ENCODE measurements around the gene PROM1. TPM values are rescaled to one million over a fixed set of nuclear protein-coding genes. Genes with fewer than 3 reads are reported as not detected.

Gene PROM1
- total and polyA plus RNA-seq, 4 donors, result 1.2 to 5.2 (median 3.7) TPM

- TF ChIP-seq RXRA (IDR thresholded peaks at IDR 0.05) (no peak), EGR1 (IDR thresholded peaks at IDR 0.05; ENCODE audit: low read depth in 2 of 2) (no peak), REST (IDR thresholded peaks at IDR 0.05) (no peak), YY1 (IDR thresholded peaks at IDR 0.05) (no peak), NR2F2 (IDR thresholded peaks at IDR 0.05) (no peak), ATF3 (IDR thresholded peaks at IDR 0.05) (no peak)
- Histone ChIP-seq H3K27ac (ENCODE audit: low read depth in 1 of 2, low read length in 2 of 2) (no peak overlapping the region), H3K9ac (ENCODE audit: low read depth in 1 of 2, low read length in 2 of 2) (no peak overlapping the region), H3K9me3 (ENCODE audit: control insufficient read depth in 4 of 4, low read length in 3 of 4) (no peaks in the 10 kb centered on the region), H3K36me3 (ENCODE audit: control insufficient read depth in 4 of 4, insufficient read depth in 3 of 4, low read depth in 1 of 4, low read length in 3 of 4) (no peaks in the 10 kb centered on the region), H3K27me3 (ENCODE audit: control insufficient read depth in 4 of 4, insufficient read depth in 4 of 4, low read length in 3 of 4) (peaks cover 0 to 2% (median 0%) of the 10 kb centered on the region in 4 donors), H3K4me3 (ENCODE audit: low read depth in 1 of 3, low read length in 3 of 3) (no peak overlapping the region), H3K4me1 (ENCODE audit: control insufficient read depth in 4 of 4, insufficient read depth in 4 of 4, low read length in 3 of 4) (no peaks in the 10 kb centered on the region)
- WGBS, result 83% methylated on average over 7 of the region's 7 CpGs
- DNase-seq (ENCODE audit: low spot score), result no peak
Measured at GRCh38 chr4:16066586-16067128, 17.2 kb downstream of the PROM1 start.

GRCh38 chr4:16065066-16065465 is 18.8 kb downstream of the PROM1 start:
- Histone ChIP-seq H3K36me3 (ENCODE audit: control insufficient read depth in 4 of 4, insufficient read depth in 3 of 4, low read depth in 1 of 4, low read length in 3 of 4) (no peaks in the 10 kb centered on the region), H3K4me3 (ENCODE audit: low read depth in 1 of 3, low read length in 3 of 3) (no peak overlapping the region), H3K4me1 (ENCODE audit: control insufficient read depth in 4 of 4, insufficient read depth in 4 of 4, low read length in 3 of 4) (no peaks in the 10 kb centered on the region), H3K27me3 (ENCODE audit: control insufficient read depth in 4 of 4, insufficient read depth in 4 of 4, low read length in 3 of 4) (no peaks in the 10 kb centered on the region), H3K9me3 (ENCODE audit: control insufficient read depth in 4 of 4, low read length in 3 of 4) (no peaks in the 10 kb centered on the region), H3K9ac (ENCODE audit: low read depth in 1 of 2, low read length in 2 of 2) (no peak overlapping the region), H3K27ac (ENCODE audit: low read depth in 1 of 2, low read length in 2 of 2) (no peak overlapping the region)
- TF ChIP-seq FOXA2 (IDR thresholded peaks at IDR 0.05) (no peak), HNF4A (conservative IDR thresholded peaks at IDR 0.05) (no peak), REST (IDR thresholded peaks at IDR 0.05) (no peak), TAF1 (conservative IDR thresholded peaks at IDR 0.05) (no peak), MAX (IDR thresholded peaks at IDR 0.05) (no peak), SP1 (IDR thresholded peaks at IDR 0.05) (no peak), RXRA (IDR thresholded peaks at IDR 0.05) (no peak), NR2F2 (IDR thresholded peaks at IDR 0.05) (no peak)
- DNase-seq (ENCODE audit: low spot score), result no peak
- 100% methylated on average over 1 of the region's 1 CpG for WGBS
